Bronchial epithelial cell (primary cell): ENCODE measurements around the gene PADI3. TPM values are rescaled to one million over a fixed set of nuclear protein-coding genes. Genes with fewer than 3 reads are reported as not detected.

Source experiments
- DNase-seq: peaks from one replicate; pipeline ENCODE4 v3.0.0-alpha.2; 2010; ENCODE audit warnings: low read depth
- FAIRE-seq: peaks from 2 replicates; lab custom pipeline; 2011; peaks lifted over from hg19 to GRCh38; lab: Jason Lieb, UNC
- H3K27me3 ChIP-seq: 2 replicates; pipeline ENCODE4 v1.5.1; 2011; ENCODE audit warnings: low read length; ENCODE audit not compliant: control insufficient read depth, insufficient read depth
- H3K36me3 ChIP-seq: 2 replicates; pipeline ENCODE4 v1.5.1; 2011; ENCODE audit warnings: low read length; ENCODE audit not compliant: control insufficient read depth, insufficient read depth
- H3K4me3 ChIP-seq: 2 replicates; pipeline ENCODE4 v1.5.1; 2011; ENCODE audit warnings: mild to moderate bottlenecking, low read depth, low read length, control low read depth
- CTCF ChIP-seq: IDR thresholded peaks from 2 replicates; pipeline ENCODE4 v1.5.1; 2011; ENCODE audit warnings: mild to moderate bottlenecking, moderate library complexity, low read length, control low read depth, inconsistent platforms; ENCODE audit not compliant: insufficient read depth, severe bottlenecking
- total RNA-seq: library from RNA; depleted of rRNA; stranded (reverse); fragments of >200 nt; gene quantifications from 2 replicates; pipeline ENCODE4 v1.2.1, GENCODE V29; 2014

PADI3 gene
- total RNA-seq, 1 donor from 2014 or later = 0.26 TPM

GRCh38 chr1:17207966-17208418 is 40.9 kb upstream of the PADI3 start:
- FAIRE-seq = peak; percentile 92

GRCh38 chr1:17208546-17208945 is 40.4 kb upstream of the PADI3 start:
- Histone ChIP-seq H3K27me3 (no peaks in the 10 kb centered on the region), H3K4me3 (no peak overlapping the region), H3K36me3 (no peaks in the 10 kb centered on the region)
- TF ChIP-seq CTCF = no peak
- no peak for FAIRE-seq
- DNase-seq = no peak

More at GRCh38 chr1:17207966-17208418, 40.9 kb upstream of the PADI3 start:
- Histone ChIP-seq H3K4me3 (no peak overlapping the region), H3K36me3 (no peaks in the 10 kb centered on the region), H3K27me3 (no peaks in the 10 kb centered on the region)
- no peak for TF ChIP-seq CTCF
- peak; percentile 93 for DNase-seq

GRCh38 chr1:17209430-17209829 is 39.5 kb upstream of the PADI3 start:
- FAIRE-seq = no peak
- no peak overlapping the region for H3K4me3 ChIP-seq
- no peaks in the 10 kb centered on the region for H3K36me3 ChIP-seq
- no peaks in the 10 kb centered on the region for H3K27me3 ChIP-seq
- no peak for TF ChIP-seq CTCF
- DNase-seq = no peak

- no peak for DNase-seq
- no peak overlapping the region for H3K4me3 ChIP-seq
- H3K36me3 ChIP-seq = no peaks in the 10 kb centered on the region
- no peaks in the 10 kb centered on the region for H3K27me3 ChIP-seq
- no peak for FAIRE-seq
- TF ChIP-seq CTCF = no peak
These were observed 38.7 kb upstream of the PADI3 start for GRCh38 chr1:17210176-17210575.

GRCh38 chr1:17211377-17211776 is 37.5 kb upstream of the PADI3 start:
- no peaks in the 10 kb centered on the region for H3K27me3 ChIP-seq
- no peak overlapping the region for H3K4me3 ChIP-seq
- FAIRE-seq (no peak), DNase-seq (no peak)
- TF ChIP-seq CTCF = no peak
- no peaks in the 10 kb centered on the region for H3K36me3 ChIP-seq

- DNase-seq = no peak
- Histone ChIP-seq H3K4me3 (no peak overlapping the region), H3K36me3 (no peaks in the 10 kb centered on the region), H3K27me3 (no peaks in the 10 kb centered on the region)
- peak; percentile 48 for TF ChIP-seq CTCF
- no peak for FAIRE-seq
These were observed 36.9 kb upstream of the PADI3 start for GRCh38 chr1:17212009-17212408.
